Ishikawa (cell line): ENCODE data around the gene NR5A1.

Experiments used
- CEBPB ChIP-seq: IDR thresholded peaks from 2 replicates; pipeline ENCODE4 v1.6.1; 2012
- CREB1 ChIP-seq: IDR thresholded peaks from 2 replicates; pipeline ENCODE4 v1.6.1; 2012; ENCODE audit warnings: low read depth
- EGR1 ChIP-seq: IDR thresholded peaks from 2 replicates; pipeline ENCODE4 v1.6.1; 2012
- EP300 ChIP-seq: IDR thresholded peaks from 2 replicates; pipeline ENCODE4 v1.6.1; 2012; ENCODE audit warnings: borderline replicate concordance
- FOXM1 ChIP-seq: IDR thresholded peaks from 2 replicates; pipeline ENCODE4 v1.6.1; 2012; ENCODE audit warnings: low read depth, borderline replicate concordance
- NFIC ChIP-seq: IDR thresholded peaks from 2 replicates; pipeline ENCODE4 v1.6.1; 2012
- RAD21 ChIP-seq: IDR thresholded peaks from 2 replicates; pipeline ENCODE4 v1.6.1; 2012; ENCODE audit warnings: low read depth
- TAF1 ChIP-seq: IDR thresholded peaks from 2 replicates; pipeline ENCODE4 v1.6.1; 2012; ENCODE audit warnings: low read depth, mild to moderate bottlenecking
- TCF12 ChIP-seq: IDR thresholded peaks from 2 replicates; pipeline ENCODE4 v1.6.1; 2012; ENCODE audit warnings: low read depth
- TEAD4 ChIP-seq: IDR thresholded peaks from 2 replicates; pipeline ENCODE4 v1.6.1; 2012
- YY1 ChIP-seq: IDR thresholded peaks from 2 replicates; pipeline ENCODE4 v1.6.1; 2012; ENCODE audit warnings: low read depth
- ZBTB7A ChIP-seq: IDR thresholded peaks from 2 replicates; pipeline ENCODE4 v1.6.1; 2012; ENCODE audit warnings: low read depth
- TF ChIP-seq, protein P1 (sequence below): IDR thresholded peaks from 2 replicates; pipeline ENCODE4 v1.6.1; 2012; ENCODE audit warnings: low read depth, mild to moderate bottlenecking
- TF ChIP-seq, protein P2 (sequence below): IDR thresholded peaks from 2 replicates; pipeline ENCODE4 v1.6.1; 2012
- TF ChIP-seq, protein P3 (sequence below): IDR thresholded peaks from 2 replicates; pipeline ENCODE4 v1.6.1; 2012

Gene NR5A1

DNA sequence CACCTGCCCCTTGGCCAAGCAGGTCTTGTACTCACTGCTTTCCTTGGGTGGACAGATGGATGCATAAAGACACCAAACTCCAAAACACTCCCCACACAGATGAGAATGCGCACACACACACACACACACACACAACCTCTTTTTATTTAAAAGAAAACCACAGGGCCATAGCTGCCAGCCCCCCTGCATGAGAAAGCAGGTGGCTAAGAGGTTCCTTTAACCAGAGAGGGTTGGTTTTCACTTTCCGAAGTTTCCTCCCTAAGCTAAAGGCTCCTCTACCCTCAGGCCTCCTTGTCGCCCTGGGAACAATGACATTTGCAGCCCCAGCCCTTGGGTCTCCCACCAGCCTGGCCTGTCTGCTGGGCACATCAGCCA is 11.1 kb downstream of the NR5A1 start:
- TF ChIP-seq EP300 (no peak), TEAD4 (no peak), TAF1 (no peak), TCF12 (no peak), FOXM1 (no peak), ZBTB7A (no peak), EGR1 (no peak), YY1 (no peak), NFIC (no peak), RAD21 (no peak), CEBPB (no peak), CREB1 (no peak)
- TF ChIP-seq, protein P1, sequence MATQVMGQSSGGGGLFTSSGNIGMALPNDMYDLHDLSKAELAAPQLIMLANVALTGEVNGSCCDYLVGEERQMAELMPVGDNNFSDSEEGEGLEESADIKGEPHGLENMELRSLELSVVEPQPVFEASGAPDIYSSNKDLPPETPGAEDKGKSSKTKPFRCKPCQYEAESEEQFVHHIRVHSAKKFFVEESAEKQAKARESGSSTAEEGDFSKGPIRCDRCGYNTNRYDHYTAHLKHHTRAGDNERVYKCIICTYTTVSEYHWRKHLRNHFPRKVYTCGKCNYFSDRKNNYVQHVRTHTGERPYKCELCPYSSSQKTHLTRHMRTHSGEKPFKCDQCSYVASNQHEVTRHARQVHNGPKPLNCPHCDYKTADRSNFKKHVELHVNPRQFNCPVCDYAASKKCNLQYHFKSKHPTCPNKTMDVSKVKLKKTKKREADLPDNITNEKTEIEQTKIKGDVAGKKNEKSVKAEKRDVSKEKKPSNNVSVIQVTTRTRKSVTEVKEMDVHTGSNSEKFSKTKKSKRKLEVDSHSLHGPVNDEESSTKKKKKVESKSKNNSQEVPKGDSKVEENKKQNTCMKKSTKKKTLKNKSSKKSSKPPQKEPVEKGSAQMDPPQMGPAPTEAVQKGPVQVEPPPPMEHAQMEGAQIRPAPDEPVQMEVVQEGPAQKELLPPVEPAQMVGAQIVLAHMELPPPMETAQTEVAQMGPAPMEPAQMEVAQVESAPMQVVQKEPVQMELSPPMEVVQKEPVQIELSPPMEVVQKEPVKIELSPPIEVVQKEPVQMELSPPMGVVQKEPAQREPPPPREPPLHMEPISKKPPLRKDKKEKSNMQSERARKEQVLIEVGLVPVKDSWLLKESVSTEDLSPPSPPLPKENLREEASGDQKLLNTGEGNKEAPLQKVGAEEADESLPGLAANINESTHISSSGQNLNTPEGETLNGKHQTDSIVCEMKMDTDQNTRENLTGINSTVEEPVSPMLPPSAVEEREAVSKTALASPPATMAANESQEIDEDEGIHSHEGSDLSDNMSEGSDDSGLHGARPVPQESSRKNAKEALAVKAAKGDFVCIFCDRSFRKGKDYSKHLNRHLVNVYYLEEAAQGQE, result no peak
- TF ChIP-seq, protein P2, sequence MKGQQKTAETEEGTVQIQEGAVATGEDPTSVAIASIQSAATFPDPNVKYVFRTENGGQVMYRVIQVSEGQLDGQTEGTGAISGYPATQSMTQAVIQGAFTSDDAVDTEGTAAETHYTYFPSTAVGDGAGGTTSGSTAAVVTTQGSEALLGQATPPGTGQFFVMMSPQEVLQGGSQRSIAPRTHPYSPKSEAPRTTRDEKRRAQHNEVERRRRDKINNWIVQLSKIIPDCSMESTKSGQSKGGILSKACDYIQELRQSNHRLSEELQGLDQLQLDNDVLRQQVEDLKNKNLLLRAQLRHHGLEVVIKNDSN, result no peak
- TF ChIP-seq, protein P3, sequence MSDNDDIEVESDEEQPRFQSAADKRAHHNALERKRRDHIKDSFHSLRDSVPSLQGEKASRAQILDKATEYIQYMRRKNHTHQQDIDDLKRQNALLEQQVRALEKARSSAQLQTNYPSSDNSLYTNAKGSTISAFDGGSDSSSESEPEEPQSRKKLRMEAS, result no peak

DNA sequence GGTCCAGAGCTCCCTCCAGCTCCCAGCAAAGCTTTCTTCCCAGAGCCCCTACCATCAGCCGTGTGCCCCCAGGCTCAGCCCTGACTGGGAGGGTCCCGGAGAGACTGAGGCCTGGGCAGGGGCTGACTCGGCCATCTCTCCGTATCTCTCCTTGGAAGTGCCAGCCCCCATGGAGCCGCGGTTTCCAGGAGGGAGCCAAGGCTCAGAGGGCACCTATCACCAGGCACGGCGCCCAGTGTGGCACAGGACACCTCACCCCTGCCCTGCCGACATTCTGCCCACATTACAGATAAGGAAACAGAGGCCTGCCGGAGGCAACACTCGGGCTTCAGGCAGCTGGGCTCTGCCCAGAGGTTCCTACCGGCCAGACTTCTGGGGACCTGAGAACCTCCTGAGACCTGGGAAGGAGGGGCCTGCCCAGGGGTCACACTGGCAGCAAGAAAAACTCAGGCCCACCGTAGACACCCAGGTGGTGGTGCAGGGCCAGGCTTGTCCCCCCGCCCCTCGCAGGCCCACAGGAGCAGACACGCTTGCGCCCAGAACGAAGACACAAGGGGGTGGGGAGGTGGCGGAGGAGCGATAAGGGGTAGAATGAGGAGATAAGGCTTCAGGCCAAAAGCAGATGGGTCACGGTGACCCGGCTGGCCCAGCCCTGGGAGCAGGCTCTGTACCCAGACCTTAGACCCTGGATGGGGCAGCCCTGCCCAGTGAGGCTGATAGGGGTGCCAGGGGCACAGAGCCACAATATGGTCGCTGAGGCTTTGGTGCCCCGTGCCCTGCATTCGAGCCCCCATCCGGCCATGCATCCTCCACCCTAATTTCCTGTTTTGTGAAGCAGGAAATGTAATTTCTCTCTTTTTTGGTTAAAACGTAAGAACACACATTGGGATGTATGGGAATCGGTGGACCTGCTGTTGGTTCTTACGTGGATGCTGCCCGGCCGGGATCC is 11.8 kb downstream of the NR5A1 start:
- TF ChIP-seq TEAD4, result no peak
- no peak for TF ChIP-seq ZBTB7A
- TF ChIP-seq NFIC, result no peak
- TF ChIP-seq CREB1, result no peak
- TF ChIP-seq RAD21, result no peak
- no peak for TF ChIP-seq CEBPB
- no peak for TF ChIP-seq TCF12
- TF ChIP-seq YY1, result no peak
- TF ChIP-seq TAF1, result no peak
- TF ChIP-seq FOXM1, result no peak

DNA sequence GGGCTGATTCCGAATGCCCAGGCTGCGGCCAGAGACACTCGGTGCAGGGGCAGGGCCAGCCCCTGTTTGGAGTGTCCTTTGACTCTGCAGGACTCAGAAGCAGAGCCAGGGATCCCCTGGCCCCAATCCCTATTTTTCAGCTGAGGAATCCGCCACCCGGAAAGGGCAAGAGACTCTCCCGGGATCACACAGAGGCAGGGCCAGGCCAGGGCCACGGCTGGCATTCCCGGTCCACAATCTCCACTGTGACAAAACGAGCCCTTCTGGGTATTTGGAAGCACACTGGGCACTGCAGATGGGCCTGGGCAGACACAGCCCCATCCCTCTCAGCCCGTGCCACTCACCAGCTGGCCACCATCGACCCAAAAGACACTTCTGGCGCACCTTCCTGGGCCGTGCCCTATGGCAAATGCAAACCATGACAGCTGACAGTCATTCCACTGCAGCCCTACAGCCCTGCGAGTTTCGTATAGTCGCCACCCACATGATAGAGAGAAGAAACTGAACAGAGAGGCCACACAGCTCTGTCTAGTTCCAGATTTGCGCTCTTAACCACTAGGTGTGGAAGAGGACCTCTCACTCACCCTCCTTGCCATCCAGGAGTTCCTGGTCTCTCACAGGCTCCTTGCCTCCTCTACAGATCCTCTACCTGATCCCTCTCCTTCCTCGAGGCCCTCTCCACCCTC is 13.3 kb downstream of the NR5A1 start:
- TF ChIP-seq CEBPB (no peak), YY1 (no peak), CREB1 (no peak), TCF12 (no peak), TAF1 (no peak), NFIC (no peak), RAD21 (no peak), EP300 (no peak), TEAD4 (no peak), EGR1 (no peak), ZBTB7A (no peak), FOXM1 (no peak)
- TF ChIP-seq, protein P1, result no peak
- TF ChIP-seq, protein P2, result no peak
- TF ChIP-seq, protein P3, result no peak

DNA sequence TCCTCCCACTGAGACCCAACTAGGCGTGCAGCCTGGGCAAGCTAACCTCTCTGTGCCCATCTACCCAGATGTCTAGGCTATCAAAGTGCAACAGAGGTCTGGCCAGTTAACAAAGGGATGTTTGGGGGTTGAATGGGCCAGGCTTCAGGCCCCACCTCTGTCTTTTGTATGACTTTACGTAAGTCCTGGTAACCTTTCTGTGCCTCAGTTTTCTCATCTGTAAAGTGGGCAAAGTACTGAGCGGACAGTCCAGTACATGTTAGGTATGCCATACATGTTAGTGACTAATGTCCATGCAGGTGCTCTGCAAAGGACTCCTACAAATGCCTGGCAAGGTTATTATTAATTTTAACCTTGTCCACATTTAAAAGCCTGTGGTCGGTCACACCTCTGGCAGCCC is 14.0 kb downstream of the NR5A1 start:
- TF ChIP-seq, protein P3, result no peak
- no peak for TF ChIP-seq EGR1
- no peak for TF ChIP-seq RAD21
- no peak for TF ChIP-seq TEAD4
- TF ChIP-seq YY1, result no peak
- TF ChIP-seq NFIC, result no peak
- TF ChIP-seq EP300, result no peak
- no peak for TF ChIP-seq CEBPB
- no peak for TF ChIP-seq ZBTB7A
- no peak for TF ChIP-seq CREB1
- no peak for TF ChIP-seq TCF12
- TF ChIP-seq, protein P1, result no peak
- TF ChIP-seq FOXM1, result no peak
- TF ChIP-seq, protein P2, result no peak
- TF ChIP-seq TAF1, result no peak
